Heart left ventricle (tissue), 13 donors: Measurements from ENCODE around the gene CXXC4.

Experiments used
- CTCF ChIP-seq, 12 donors: fragments of 200-600 bp; sonication (generic) in 4 of 12; IDR thresholded peaks; one replicate each; pipeline versions ENCODE4 v1.5.0 to v1.8.0; 2018 to 2022; ENCODE audit warnings: antibody characterized with exemption in 12 of 12, mild to moderate bottlenecking in 5 of 12
- POLR2A ChIP-seq, 2 donors: fragments of 450-650 bp; IDR thresholded peaks; one replicate each; pipeline ENCODE4 v1.6.1; 2017; ENCODE audit warnings: antibody characterized with exemption in 2 of 2, mild to moderate bottlenecking in 2 of 2, moderate library complexity in 2 of 2
- donor health status: ischemic (EF 13 %, LVEDD 7.1; RV severe dilation, severe dysfunction).
- donor health status: DM: no; HTN: yes; CAD: no.
- donor health status: DM: no; HTN: no; CAD: no.
- donor health status: ischemic (EF 25% LVEDD 6.9; RV normal size, moderate dysfunction).
- donor health status: ischemic (EF 25% LVEDD 5.7; RV mildly dilated, moderate dysfunction).
- donor health status: ischemic (EF 35%, LVEDD 5.7; RV mildly dilated, moderate dysfunction).
- donor health status: nonischemic (EF 11% LVEDD 7.7; RV severe dilation, severe dysfunction).
- donor health status: DM: yes; HTN: yes; CAD: no.
- donor health status: PGD.
- donor health status: ischemic (EF 29% LVEDD 5.4; RV normal size, mild dysfunction).
- donor health status: nonischemic (EF 23%, LVEDD 6.1; RV moderate dilation, normal function).

- TF ChIP-seq CTCF (IDR thresholded peaks at IDR 0.05): no peak
- no peak for TF ChIP-seq POLR2A (IDR thresholded peaks at IDR 0.05)
Measured at GRCh38 chr4:104447294-104447693, 47.4 kb downstream of the CXXC4 start.
